Raji (cell line): Measurements from ENCODE around the gene PSMG3.

Source experiments
- POLR2A ChIP-seq: IDR thresholded peaks from 2 replicates; pipeline ENCODE4 v1.6.1; 2011; ENCODE audit warnings: low read depth, low read length, control low read depth; ENCODE audit not compliant: insufficient read depth

Gene PSMG3

GRCh38 chr7:1531263-1531978, 38.4 kb downstream of the PSMG3 start:
- TF ChIP-seq POLR2A: no peak

DNA sequence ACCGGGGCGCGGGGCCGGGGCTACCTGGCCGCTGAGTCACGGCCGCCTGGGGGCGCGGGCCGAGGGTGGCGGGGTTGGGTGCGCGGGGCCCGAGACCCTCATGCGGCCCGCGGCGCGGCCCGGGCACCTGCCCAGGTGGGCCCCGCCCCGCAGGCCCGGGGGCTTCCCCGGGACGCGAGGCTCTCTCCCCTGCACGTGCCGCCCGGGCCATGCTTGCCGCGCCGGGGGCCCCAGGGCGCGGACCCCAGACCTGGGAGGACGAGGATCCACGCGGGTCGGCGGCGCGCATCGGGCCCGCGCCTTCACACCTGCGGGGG, 38.9 kb downstream of the PSMG3 start:
- no peak for TF ChIP-seq POLR2A

- TF ChIP-seq POLR2A: no peak
Measured at GRCh38 chr7:1529383-1530116, 40.3 kb downstream of the PSMG3 start.

- no peak for TF ChIP-seq POLR2A
Measured at GRCh38 chr7:1526271-1526754, 43.5 kb downstream of the PSMG3 start.

DNA sequence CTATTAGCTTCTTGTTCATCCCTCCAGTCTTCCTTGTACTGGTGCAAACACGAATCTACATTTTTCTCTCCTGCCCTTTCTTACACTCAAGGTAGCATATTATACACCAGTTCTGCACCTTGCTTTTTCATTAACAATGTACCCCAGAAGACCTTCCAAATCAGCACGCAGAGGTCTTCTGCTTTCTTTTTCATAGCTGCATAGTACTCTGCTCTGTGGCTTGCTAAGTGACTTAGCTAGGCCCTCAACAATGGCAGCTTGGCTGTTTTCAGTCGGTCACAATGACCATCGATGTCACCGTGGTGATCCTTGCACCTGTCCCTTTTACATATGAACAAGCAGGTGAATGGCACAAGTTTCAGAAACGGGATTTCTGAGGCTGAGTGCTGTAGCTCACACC, 44.4 kb downstream of the PSMG3 start:
- TF ChIP-seq POLR2A: no peak

DNA sequence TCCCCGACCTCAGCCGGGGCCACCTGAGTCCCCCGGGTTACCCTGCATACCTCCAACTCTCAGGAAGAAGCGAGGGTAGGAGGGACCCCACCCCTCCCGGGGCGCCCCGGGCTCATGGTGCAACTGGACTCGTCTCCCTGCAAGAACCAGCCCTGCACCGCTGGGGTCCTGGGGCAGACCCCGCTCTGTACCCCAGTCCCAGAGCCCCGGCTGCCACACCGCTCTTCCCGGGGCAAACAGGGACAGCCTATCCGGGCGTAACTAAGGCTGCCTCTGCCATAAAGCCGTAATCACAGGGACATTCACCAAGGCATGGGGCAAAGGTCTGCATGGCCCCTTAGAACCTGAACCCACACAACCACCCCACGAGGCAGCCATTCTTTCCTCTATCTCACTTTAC, 46.0 kb downstream of the PSMG3 start:
- no peak for TF ChIP-seq POLR2A

DNA sequence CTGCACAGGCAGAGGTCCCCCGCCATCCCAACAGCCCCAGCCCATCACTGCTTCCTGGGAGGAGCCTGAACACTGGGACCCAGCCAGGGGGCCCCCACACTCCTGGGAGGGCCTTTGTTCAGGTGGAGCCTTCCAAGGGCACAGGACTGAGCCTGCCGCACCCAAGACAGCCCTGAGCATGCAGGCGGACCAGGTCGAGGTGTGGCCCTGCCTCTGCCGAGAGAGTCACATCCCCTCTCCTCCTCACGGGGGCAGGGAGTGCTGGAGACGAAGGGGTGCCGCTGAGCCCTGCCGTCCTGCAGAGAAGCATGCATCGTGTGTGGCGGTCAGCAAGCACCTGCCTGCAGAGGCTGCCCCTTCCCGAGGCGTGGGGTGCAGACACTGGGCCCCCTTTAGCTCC, 46.6 kb downstream of the PSMG3 start:
- no peak for TF ChIP-seq POLR2A

DNA sequence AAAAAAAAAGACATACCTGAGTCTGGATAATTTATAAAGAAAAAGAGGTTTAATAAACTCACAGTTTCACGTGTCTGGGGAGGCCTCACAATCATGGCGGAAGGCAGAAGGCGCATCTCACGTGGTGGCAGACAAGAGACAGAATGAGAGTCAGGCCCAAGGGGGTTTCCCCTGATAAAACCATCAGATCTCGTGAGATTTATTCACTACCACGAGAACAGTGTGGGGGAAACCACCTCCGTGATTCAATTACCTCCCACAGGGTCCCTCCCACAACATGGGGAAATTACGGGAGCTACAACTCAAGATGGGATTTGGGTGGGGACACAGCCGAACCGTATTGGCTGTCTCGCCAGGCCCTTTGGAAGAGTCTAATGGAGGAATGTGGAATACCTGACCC, 48.4 kb downstream of the PSMG3 start:
- no peak for TF ChIP-seq POLR2A

DNA sequence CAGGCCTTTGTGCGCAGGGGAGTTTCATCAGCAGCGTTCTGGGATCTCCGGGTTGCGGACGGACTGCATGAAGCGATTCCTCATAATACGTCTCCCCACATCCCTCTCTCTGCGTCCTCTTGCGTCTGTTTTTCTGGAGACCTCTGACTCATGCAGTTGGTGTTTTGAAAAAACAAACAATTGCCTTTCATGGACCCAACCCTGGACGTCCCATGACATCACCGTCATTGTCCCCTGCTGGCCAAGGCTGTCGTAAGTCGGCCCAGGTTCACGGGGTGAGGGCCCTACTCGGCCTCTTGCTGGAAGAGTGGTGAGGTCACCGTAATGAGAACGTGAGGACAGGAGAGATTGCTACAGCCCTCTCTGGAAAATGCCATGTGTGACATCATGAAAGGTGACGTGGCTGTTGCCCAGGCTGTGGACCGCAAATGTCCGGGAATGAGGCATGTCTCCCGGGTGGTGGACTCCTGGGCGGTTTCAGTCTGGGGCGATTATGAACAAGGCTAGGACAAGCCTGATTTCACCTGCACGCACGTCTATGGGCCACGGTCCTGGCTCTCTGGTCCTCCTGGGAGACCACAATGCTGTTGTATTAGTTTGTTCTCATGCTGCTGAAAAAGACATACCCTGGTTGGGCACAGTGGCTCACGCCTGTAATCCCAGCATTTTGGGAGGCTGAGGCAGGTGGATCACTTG, 49.1 kb downstream of the PSMG3 start:
- TF ChIP-seq POLR2A: no peak
